K562 (cell line): Measurements from ENCODE around the gene CAPN10. TPM values are rescaled to one million over a fixed set of nuclear protein-coding genes. Genes with fewer than 3 reads are reported as not detected.
A peak's percentile ranks its signal among the peaks of the same experiment; 100 is the strongest.

Source experiments
- CREM ChIP-seq: IDR thresholded peaks from 2 replicates; pipeline ENCODE4 v1.6.1; 2014; ENCODE audit warnings: antibody characterized with exemption, low read depth
- DEAF1 ChIP-seq: fragments of 450-650 bp; formaldehyde crosslinking; IDR thresholded peaks from 2 replicates; pipeline ENCODE4 v1.4.0; 2020; ENCODE audit warnings: mild to moderate bottlenecking, moderate library complexity
- DPF2 ChIP-seq: fragments of 450-650 bp; IDR thresholded peaks from 2 replicates; pipeline ENCODE4 v1.6.1; 2016
- EP300 ChIP-seq: IDR thresholded peaks from 2 replicates; pipeline ENCODE4 v1.6.1; 2012; ENCODE audit warnings: low read length, improper control_type of control experiment
- ESRRA ChIP-seq: fragments of 450-650 bp; IDR thresholded peaks from 2 replicates; pipeline ENCODE4 v1.6.1; 2014; ENCODE audit warnings: low read depth, mild to moderate bottlenecking, moderate library complexity, borderline replicate concordance
- HMG20B ChIP-seq: fragments of 250-450 bp; sonication (Bioruptor Pico); IDR thresholded peaks from 2 replicates; pipeline ENCODE4 v1.5.0; 2021; ENCODE audit warnings: mild to moderate bottlenecking
- KAT7 ChIP-seq: sonication (generic); formaldehyde crosslinking; IDR thresholded peaks from 2 replicates; pipeline ENCODE4 v1.8.0; 2022; ENCODE audit warnings: missing genetic modification reagents, mild to moderate bottlenecking, borderline replicate concordance
- MAZ ChIP-seq, 2 experiments: fragments of 450-650 bp in 1 of 2; sonication (generic) in 1 of 2; formaldehyde crosslinking; IDR thresholded peaks in 1 of 2; conservative IDR thresholded peaks in 1 of 2; 2 replicates each; pipeline versions ENCODE4 v1.4.0 to v1.5.0; 2020; ENCODE audit warnings: mild to moderate bottlenecking in 1 of 2, missing genetic modification reagents in 1 of 2
- NONO ChIP-seq, 2 experiments: fragments of 200-400 bp in 1 of 2; fragments of 450-650 bp in 1 of 2; formaldehyde crosslinking in 1 of 2; IDR thresholded peaks; 2 replicates each; pipeline ENCODE4 v1.6.1; 2017; ENCODE audit warnings: low read depth in 2 of 2, mild to moderate bottlenecking in 2 of 2, moderate library complexity in 2 of 2, low read length in 1 of 2
- RBBP5 ChIP-seq: fragments of 200-600 bp; sonication (generic); IDR thresholded peaks from 2 replicates; pipeline ENCODE4 v1.6.1; 2012; ENCODE audit warnings: borderline replicate concordance, mild to moderate bottlenecking, low read length, control low read depth, inconsistent platforms; ENCODE audit not compliant: insufficient read depth, poor library complexity, severe bottlenecking
- SFPQ ChIP-seq: fragments of 200-400 bp; formaldehyde crosslinking; IDR thresholded peaks from 2 replicates; pipeline ENCODE4 v1.6.1; 2017; ENCODE audit warnings: mild to moderate bottlenecking, low read depth, low read length, moderate library complexity
- TAF15 ChIP-seq: fragments of 200-400 bp; formaldehyde crosslinking; IDR thresholded peaks from 2 replicates; pipeline ENCODE4 v1.6.1; 2017; ENCODE audit warnings: mild to moderate bottlenecking, low read depth, low read length, moderate library complexity
- TCFL5 ChIP-seq: fragments of 250-450 bp; sonication (Bioruptor Pico); conservative IDR thresholded peaks from 2 replicates; pipeline ENCODE4 v1.6.1; 2021; ENCODE audit warnings: mild to moderate bottlenecking, moderate library complexity, matching md5 sums
- TFAP4 ChIP-seq: sonication (generic); formaldehyde crosslinking; IDR thresholded peaks from 2 replicates; pipeline ENCODE4 v1.8.0; 2022; ENCODE audit warnings: missing genetic modification reagents, mild to moderate bottlenecking, moderate library complexity, borderline replicate concordance
- ZBTB2 ChIP-seq: fragments of 450-650 bp; IDR thresholded peaks from 2 replicates; pipeline ENCODE4 v1.6.1; 2016; ENCODE audit warnings: antibody characterized with exemption
- ZBTB43 ChIP-seq: sonication (generic); formaldehyde crosslinking; IDR thresholded peaks from 2 replicates; pipeline ENCODE4 v1.8.0; 2023; ENCODE audit warnings: mild to moderate bottlenecking, missing genetic modification reagents
- ZFPM2 ChIP-seq: fragments of 250-450 bp; sonication (Bioruptor Pico); IDR thresholded peaks from 2 replicates; pipeline ENCODE4 v1.5.1; 2022; ENCODE audit warnings: mild to moderate bottlenecking
- ZNF124 ChIP-seq: sonication (generic); formaldehyde crosslinking; IDR thresholded peaks from 2 replicates; pipeline ENCODE4 v1.8.1; 2022; ENCODE audit warnings: missing genetic modification reagents
- ZNF444 ChIP-seq: fragments of 250-450 bp; sonication (Bioruptor Pico); IDR thresholded peaks from 2 replicates; pipeline ENCODE4 v1.4.0; 2020; ENCODE audit warnings: mild to moderate bottlenecking, moderate library complexity
- ZNF57 ChIP-seq: fragments of 450-650 bp; formaldehyde crosslinking; IDR thresholded peaks from 2 replicates; pipeline ENCODE4 v1.4.0; 2020; ENCODE audit warnings: mild to moderate bottlenecking, moderate library complexity
- polyA plus RNA-seq, 8 experiments: library from polyadenylated mRNA; depleted of rRNA in 4 of 8; stranded (reverse) in 5 of 8; unstranded in 3 of 8; fragments of >200 nt; fragmentation: Nextera tagmentation in 2 of 8; fragmentation: Illumina TruSeq in 1 of 8; extraction: Ambion mirVana in 2 of 8; extraction: Trizol in 1 of 8; gene quantifications; 2 replicates each; pipeline versions ENCODE4 v1.2.1 to v1.2.3, GENCODE V29; 2011 to 2014; ENCODE audit warnings: inconsistent platforms in 1 of 8, missing spikeins in 1 of 8
- total RNA-seq, 7 experiments: library from RNA; depleted of rRNA in 6 of 7; stranded (reverse); fragments of >200 nt in 6 of 7; fragmentation: Illumina TruSeq in 2 of 7; extraction: Trizol in 2 of 7; gene quantifications; 2 replicates each; pipeline versions ENCODE4 v1.2.1 to v1.2.3, GENCODE V29; 2011 to 2021; ENCODE audit warnings: low replicate concordance in 1 of 7

CAPN10 gene
- total and polyA plus RNA-seq, 9 of the 15 experiments (the other 6 are each of a cell fraction or from before 2014, with no cell fraction given) = 0.08 to 26.1 (median 8.4) TPM

- no peak for TF ChIP-seq ZBTB43 (CRISPR knock-in tag)
- TF ChIP-seq ESRRA = 0 out of 2 replicates have a peak, but pooled peaks have one; percentile 21
- no peak for TF ChIP-seq SFPQ
- no peak for TF ChIP-seq TAF15
- peak; percentile 59; the same call in 1 of the 2 replicates for TF ChIP-seq CREM
- 0 out of 2 replicates have a peak, but pooled peaks have one; percentile 10 for TF ChIP-seq DEAF1 (CRISPR knock-in tag)
- TF ChIP-seq EP300 = peak; percentile 17; the same call in 1 of the 2 replicates
- TF ChIP-seq RBBP5 = no peak
- no peak for TF ChIP-seq TCFL5
- TF ChIP-seq NONO (IDR thresholded peaks at IDR 0.05; ENCODE audit: low read depth in 2 of 2, low read length in 1 of 2) = no peak
- TF ChIP-seq ZNF124 (CRISPR knock-in tag) = no peak
- no peak for TF ChIP-seq ZBTB2
- TF ChIP-seq MAZ (CRISPR knock-in tag; conservative IDR thresholded peaks at IDR 0.05 in 1 of 2, IDR thresholded peaks at IDR 0.05 in 1 of 2) = peak in 1 of 2 experiments; percentile 52; a peak in 1 of 4 replicates
- TF ChIP-seq TFAP4 = peak; percentile 66; the same call in 1 of the 2 replicates
- no peak for TF ChIP-seq ZFPM2 (CRISPR knock-in tag)
- TF ChIP-seq KAT7 = no peak
- no peak for TF ChIP-seq ZNF57
- TF ChIP-seq HMG20B (CRISPR knock-in tag) = no peak
- TF ChIP-seq DPF2 = 0 out of 2 replicates have a peak, but pooled peaks have one; percentile 39
- TF ChIP-seq ZNF444 = no peak
Observed at GRCh38 chr2:240604291-240604938, 17.9 kb downstream of the CAPN10 start (continued).
